GM12878 (cell line): Measurements from ENCODE around the gene MAGI2. TPM values are rescaled to one million over a fixed set of nuclear protein-coding genes. Genes with fewer than 3 reads are reported as not detected.

Experiments used
- ATAC-seq: fragments of 200-7000 bp; cut with Tn5 transposase; 3 replicates; pipeline ENCODE4 v1.9.1; 2020; ENCODE audit warnings: mild to moderate bottlenecking, moderate library complexity
- BruUV-seq: library from RNA; stranded (reverse); fragments of 400-500 nt; replicated peaks from 2 replicates; lab custom pipeline; 2021; lab: Mats Ljungman, UMichigan
- CTCF ChIA-PET: fragments of 300-600 bp; sonication (Branson Sonifier 250); formaldehyde crosslinking; extraction: SDS; loops from one replicate; lab custom pipeline; 2021; ENCODE audit warnings: inconsistent platforms; lab: Yijun Ruan, JAX
- POLR2A ChIA-PET: fragments of 350-600 bp; formaldehyde crosslinking; extraction: SDS; loops from one replicate; lab custom pipeline; 2021; ENCODE audit warnings: inconsistent platforms; lab: Charles Lee
- RAD21 ChIA-PET: fragments of 300-600 bp; sonication (Branson Sonifier 250); formaldehyde crosslinking; loops from one replicate; lab custom pipeline; 2023; ENCODE audit warnings: antibody characterized with exemption; ENCODE audit not compliant: unreplicated experiment; lab: Charles Lee
- SMC1A ChIA-PET: fragments of 300-600 bp; sonication (Branson Sonifier 250); formaldehyde crosslinking; loops from one replicate; lab custom pipeline; 2023; ENCODE audit not compliant: unreplicated experiment, uncharacterized antibody; lab: Charles Lee
- DNase-seq: peaks from one replicate; pipeline ENCODE4 v3.0.0-alpha.2; 2011; ENCODE audit warnings: low read depth, low spot score
- FAIRE-seq: peaks from 3 replicates; lab custom pipeline; 2011; peaks lifted over from hg19 to GRCh38; lab: Jason Lieb, UNC
- H2AFZ ChIP-seq: 2 replicates; pipeline ENCODE4 v1.6.0; 2011; ENCODE audit warnings: low read depth, low read length, control low read depth; ENCODE audit not compliant: control insufficient read depth
- H3K27ac ChIP-seq: 2 replicates; pipeline ENCODE4 v1.5.1; 2011; ENCODE audit warnings: control low read depth; ENCODE audit not compliant: control insufficient read depth, insufficient read depth
- H3K27me3 ChIP-seq, 2 experiments: replicated peaks in 1 of 2; 2 replicates each; pipeline versions ENCODE4 v1.6.0 to v1.6.1; 2011; ENCODE audit warnings: low read length in 1 of 2; ENCODE audit not compliant: control insufficient read depth in 2 of 2, insufficient read depth in 2 of 2
- H3K36me3 ChIP-seq, 2 experiments: 2 replicates each; pipeline ENCODE4 v1.5.1; 2011; ENCODE audit warnings: low read length in 1 of 2; ENCODE audit not compliant: control insufficient read depth in 2 of 2, insufficient read depth in 2 of 2
- H3K4me1 ChIP-seq: 2 replicates; pipeline ENCODE4 v1.6.1; 2011; ENCODE audit warnings: mild to moderate bottlenecking, low read length, moderate library complexity, mixed read lengths; ENCODE audit not compliant: control insufficient read depth, insufficient read depth
- H3K4me2 ChIP-seq: 2 replicates; pipeline ENCODE4 v1.6.0; 2011; ENCODE audit warnings: control low read depth; ENCODE audit not compliant: control insufficient read depth, insufficient read depth
- H3K4me3 ChIP-seq: fragments of 200-600 bp; sonication (generic); 2 replicates; pipeline ENCODE4 v1.5.1; 2016
- H3K79me2 ChIP-seq: 2 replicates; pipeline ENCODE4 v1.6.0; 2011; ENCODE audit warnings: low read length; ENCODE audit not compliant: control insufficient read depth, insufficient read depth
- H3K9ac ChIP-seq: 2 replicates; pipeline ENCODE4 v1.8.0; 2011; ENCODE audit warnings: low read length, control low read depth, mixed read lengths; ENCODE audit not compliant: control insufficient read depth, insufficient read depth
- H3K9me3 ChIP-seq: replicated peaks from 3 replicates; pipeline ENCODE4 v1.5.1; 2011; ENCODE audit warnings: mild to moderate bottlenecking, low read length; ENCODE audit not compliant: control insufficient read depth, insufficient read depth
- H4K20me1 ChIP-seq: 2 replicates; pipeline ENCODE4 v1.6.0; 2011; ENCODE audit not compliant: control insufficient read depth, insufficient read depth
- BACH1 ChIP-seq: fragments of 450-650 bp; IDR thresholded peaks from 2 replicates; pipeline ENCODE4 v1.6.1; 2017; ENCODE audit warnings: mild to moderate bottlenecking, borderline replicate concordance
- HCFC1 ChIP-seq: fragments of 150-350 bp; IDR thresholded peaks from 2 replicates; pipeline ENCODE4 v1.6.1; 2014; ENCODE audit warnings: low read length
- IRF3 ChIP-seq: fragments of 450-650 bp; IDR thresholded peaks from 2 replicates; pipeline ENCODE4 v1.6.1; 2014; ENCODE audit warnings: mild to moderate bottlenecking
- NR2C2 ChIP-seq: IDR thresholded peaks from 2 replicates; pipeline ENCODE4 v1.6.1; 2011; ENCODE audit warnings: borderline replicate concordance, low read depth; ENCODE audit not compliant: control insufficient read depth, insufficient read length
- POU2F2 ChIP-seq: IDR thresholded peaks from 3 replicates; pipeline ENCODE4 v1.6.1; 2011; ENCODE audit warnings: low read depth, mild to moderate bottlenecking, low read length, borderline replicate concordance
- SMAD1 ChIP-seq: fragments of 450-650 bp; IDR thresholded peaks from 2 replicates; pipeline ENCODE4 v1.6.1; 2018; ENCODE audit warnings: mild to moderate bottlenecking, low read depth; ENCODE audit not compliant: partially characterized antibody
- ZBTB11 ChIP-seq: fragments of 450-650 bp; formaldehyde crosslinking; IDR thresholded peaks from 2 replicates; pipeline ENCODE4 v1.5.0; 2022; ENCODE audit warnings: mild to moderate bottlenecking, missing genetic modification characterization
- WGBS: methylation state at CpG from one replicate; pipeline ENCODE4 v1.1.6; 2016; ENCODE audit warnings: low lambda C conversion rate; ENCODE audit not compliant: insufficient replicate concordance, insufficient coverage; ENCODE audit errors: missing lambda C conversion rate; 5-methylcytosine and 5-hydroxymethylcytosine counted together
- in situ Hi-C: fragments of 300-500 bp; cut with MboI; formaldehyde crosslinking; loops from 9 replicates; pipeline ENCODE4 v1.14.3; 2018; ENCODE audit warnings: mixed read lengths
- intact Hi-C: fragments of 100-400 bp; cut with micrococcal nuclease; formaldehyde crosslinking; loops from one replicate; pipeline ENCODE4 v1.14.2; 2022; ENCODE audit not compliant: unreplicated experiment
- polyA plus RNA-seq, 11 experiments: library from polyadenylated mRNA; depleted of rRNA in 4 of 11; unstranded in 6 of 11; stranded (reverse) in 5 of 11; fragments of >200 nt; fragmentation: Nextera tagmentation in 4 of 11; fragmentation: Illumina TruSeq in 1 of 11; extraction: Ambion mirVana in 4 of 11; extraction: Trizol in 1 of 11; gene quantifications; 1 replicate in 1 of 11; 2 replicates in 10 of 11; pipeline versions ENCODE4 v1.2.1 to v1.2.3, GENCODE V29; 2011 to 2016; ENCODE audit warnings: inconsistent platforms in 2 of 11, missing spikeins in 2 of 11, low read depth in 1 of 11
- total RNA-seq, 4 experiments: library from RNA; depleted of rRNA in 3 of 4; stranded (reverse); fragments of >200 nt in 3 of 4; fragmentation: Illumina TruSeq in 1 of 4; extraction: Trizol in 1 of 4; gene quantifications; 2 replicates each; pipeline versions ENCODE4 v1.2.1 to v1.2.3, GENCODE V29; 2013 to 2021
- TF ChIP-seq, protein P1 (sequence below): IDR thresholded peaks from 2 replicates; pipeline ENCODE4 v1.6.1; 2011; ENCODE audit warnings: mild to moderate bottlenecking, low read depth, low read length, moderate library complexity; ENCODE audit not compliant: insufficient replicate concordance

MAGI2 gene
- total and polyA plus RNA-seq, 10 of the 15 experiments (the other 5 are each of a cell fraction or from before 2014, with no cell fraction given): 0.01 to 0.31 (median 0.05) TPM; not detected in 2

GRCh38 chr7:78967046-78967445 lies 486.4 kb downstream of the MAGI2 start:
- H2AFZ ChIP-seq: no peak overlapping the region
- ChIA-PET RAD21 (interaction anchor here (0.5 kb wide), 1 partner anchor 45 kb away, joined by 3 read pairs; no protein-coding TSS in a partner anchor), CTCF (no interaction called here), SMC1A (no interaction called here), POLR2A (no interaction called here)
- no peaks in the 10 kb centered on the region for H3K36me3 ChIP-seq
- WGBS: 12% methylated on average over 2 of the region's 2 CpGs
- FAIRE-seq (no peak), DNase-seq (no peak), ATAC-seq (no peak)
- intact Hi-C loops (no loop called here), in situ Hi-C loops (no loop called here)
- no peak overlapping the region for H3K4me3 ChIP-seq
- no peaks in the 10 kb centered on the region for H4K20me1 ChIP-seq
- no TSS peak for BruUV-seq
- H3K9me3 ChIP-seq: no peaks in the 10 kb centered on the region
- H3K4me2 ChIP-seq: no peak overlapping the region
- H3K27ac ChIP-seq: no peak overlapping the region
- no peak overlapping the region for H3K9ac ChIP-seq
- H3K27me3 ChIP-seq: no peaks in the 10 kb centered on the region
- H3K79me2 ChIP-seq: no peaks in the 10 kb centered on the region
- H3K4me1 ChIP-seq: no peaks in the 10 kb centered on the region
- TF ChIP-seq POU2F2 (no peak), SMAD1 (no peak), IRF3 (no peak), HCFC1 (no peak), ZBTB11 (no peak), NR2C2 (no peak), BACH1 (no peak)
- TF ChIP-seq, protein P1, sequence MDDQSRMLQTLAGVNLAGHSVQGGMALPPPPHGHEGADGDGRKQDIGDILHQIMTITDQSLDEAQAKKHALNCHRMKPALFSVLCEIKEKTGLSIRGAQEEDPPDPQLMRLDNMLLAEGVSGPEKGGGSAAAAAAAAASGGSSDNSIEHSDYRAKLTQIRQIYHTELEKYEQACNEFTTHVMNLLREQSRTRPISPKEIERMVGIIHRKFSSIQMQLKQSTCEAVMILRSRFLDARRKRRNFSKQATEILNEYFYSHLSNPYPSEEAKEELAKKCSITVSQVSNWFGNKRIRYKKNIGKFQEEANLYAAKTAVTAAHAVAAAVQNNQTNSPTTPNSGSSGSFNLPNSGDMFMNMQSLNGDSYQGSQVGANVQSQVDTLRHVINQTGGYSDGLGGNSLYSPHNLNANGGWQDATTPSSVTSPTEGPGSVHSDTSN: no peak
